SU-DHL-6 (cell line): Measurements from ENCODE around the gene NOTUM.

Source experiments
- EZH2phosphoT487 ChIP-seq: fragments of 200-600 bp; sonication (generic), shearing (Covaris generic); conservative IDR thresholded peaks from 2 replicates; pipeline ENCODE4 v1.6.1; 2018; ENCODE audit warnings: mild to moderate bottlenecking, antibody characterized with exemption, low read length, moderate library complexity, mixed read lengths
- TF ChIP-seq, protein P1 (sequence below): fragments of 200-600 bp; sonication (generic); IDR thresholded peaks from one replicate; pipeline ENCODE4 v1.5.1; 2017; ENCODE audit warnings: antibody characterized with exemption, mild to moderate bottlenecking, low read length, moderate library complexity; ENCODE audit not compliant: insufficient read depth, poor library complexity, severe bottlenecking

DNA sequence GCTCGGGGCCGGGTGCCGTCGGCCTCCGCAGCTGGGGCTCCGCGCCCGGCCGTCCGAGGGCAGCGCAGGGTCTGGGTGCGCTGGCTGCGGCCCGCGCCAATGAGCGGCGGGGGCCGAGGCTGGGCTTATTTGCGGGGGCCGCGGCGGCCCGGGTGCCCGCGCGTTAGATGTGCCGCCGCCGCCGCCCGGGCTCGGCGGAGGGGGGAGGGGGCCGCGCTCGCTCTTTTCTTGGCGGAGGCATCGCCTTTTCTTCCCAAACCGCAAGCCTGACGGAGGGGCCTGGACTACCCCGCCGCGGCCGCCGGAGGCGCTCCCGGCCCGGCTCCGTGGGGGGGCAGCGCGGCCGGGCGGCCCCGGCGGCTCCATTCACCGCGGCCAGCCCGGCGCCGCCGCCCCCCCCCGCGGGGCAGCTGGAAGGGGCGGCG, at the start of gene NOTUM:
- TF ChIP-seq, protein P1, sequence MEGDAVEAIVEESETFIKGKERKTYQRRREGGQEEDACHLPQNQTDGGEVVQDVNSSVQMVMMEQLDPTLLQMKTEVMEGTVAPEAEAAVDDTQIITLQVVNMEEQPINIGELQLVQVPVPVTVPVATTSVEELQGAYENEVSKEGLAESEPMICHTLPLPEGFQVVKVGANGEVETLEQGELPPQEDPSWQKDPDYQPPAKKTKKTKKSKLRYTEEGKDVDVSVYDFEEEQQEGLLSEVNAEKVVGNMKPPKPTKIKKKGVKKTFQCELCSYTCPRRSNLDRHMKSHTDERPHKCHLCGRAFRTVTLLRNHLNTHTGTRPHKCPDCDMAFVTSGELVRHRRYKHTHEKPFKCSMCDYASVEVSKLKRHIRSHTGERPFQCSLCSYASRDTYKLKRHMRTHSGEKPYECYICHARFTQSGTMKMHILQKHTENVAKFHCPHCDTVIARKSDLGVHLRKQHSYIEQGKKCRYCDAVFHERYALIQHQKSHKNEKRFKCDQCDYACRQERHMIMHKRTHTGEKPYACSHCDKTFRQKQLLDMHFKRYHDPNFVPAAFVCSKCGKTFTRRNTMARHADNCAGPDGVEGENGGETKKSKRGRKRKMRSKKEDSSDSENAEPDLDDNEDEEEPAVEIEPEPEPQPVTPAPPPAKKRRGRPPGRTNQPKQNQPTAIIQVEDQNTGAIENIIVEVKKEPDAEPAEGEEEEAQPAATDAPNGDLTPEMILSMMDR = no peak
- no peak for TF ChIP-seq EZH2phosphoT487
